HCT116 (cell line): Measurements from ENCODE around the gene MPP2. TPM values are rescaled to one million over a fixed set of nuclear protein-coding genes. Genes with fewer than 3 reads are reported as not detected.

Experiments
- ATAC-seq: fragments of 200-7000 bp; cut with Tn5 transposase; 2 replicates; pipeline ENCODE4 v1.9.1; 2020; ENCODE audit warnings: mild to moderate bottlenecking, moderate library complexity
- BruUV-seq: library from RNA; stranded (reverse); fragments of 400-500 nt; replicated peaks from 2 replicates; lab custom pipeline; 2021; lab: Mats Ljungman, UMichigan
- CTCF ChIA-PET: fragments of 300-600 bp; sonication (Branson Sonifier 250); formaldehyde crosslinking; loops from one replicate; lab custom pipeline; 2021; ENCODE audit warnings: antibody characterized with exemption; lab: Charles Lee
- POLR2A ChIA-PET: fragments of 300-600, 350-600 bp; sonication (Branson Sonifier 250); formaldehyde crosslinking; loops from one replicate; lab custom pipeline; 2021; ENCODE audit warnings: antibody characterized with exemption; lab: Charles Lee
- RAD21 ChIA-PET, 2 experiments: fragments of 300-600 bp; sonication (Branson Sonifier 250); formaldehyde crosslinking; loops; one replicate each; lab custom pipeline; 2023; ENCODE audit warnings: low total read pairs in 2 of 2; ENCODE audit not compliant: uncharacterized antibody in 2 of 2, unreplicated experiment in 2 of 2, low non-redundant PET in 1 of 2; lab: Charles Lee
- DNase-seq: peaks from one replicate; pipeline ENCODE4 v3.0.0-alpha.2; 2010; ENCODE audit warnings: low read depth, low spot score
- H2AFZ ChIP-seq: fragments of 200-600 bp; shearing (Covaris generic), sonication (generic); 2 replicates; pipeline ENCODE4 v1.6.1; 2017; ENCODE audit warnings: low read depth, mixed run types, mixed read lengths, antibody characterized with exemption, low read length; ENCODE audit not compliant: poor library complexity, severe bottlenecking
- H3K27ac ChIP-seq: 2 replicates; pipeline ENCODE4 v1.5.1; 2012; ENCODE audit warnings: low read depth, low read length
- H3K27me3 ChIP-seq: fragments of 200-600 bp; sonication (generic); 2 replicates; pipeline ENCODE4 v1.6.1; 2016; ENCODE audit warnings: mixed run types, low read length, mixed read lengths; ENCODE audit not compliant: insufficient read depth
- H3K36me3 ChIP-seq, 2 experiments: fragments of 200-500 bp in 1 of 2; fragments of 200-600 bp in 1 of 2; sonication (Bioruptor generic) in 1 of 2; sonication (generic) in 1 of 2; 2 replicates each; pipeline versions ENCODE4 v1.5.1 to v1.6.1; 2014 to 2016; ENCODE audit warnings: low read length in 2 of 2, inconsistent platforms in 1 of 2, mixed read lengths in 1 of 2, mixed run types in 1 of 2; ENCODE audit not compliant: insufficient read depth in 2 of 2, control insufficient read depth in 1 of 2
- H3K4me1 ChIP-seq, 2 experiments: fragments of 200-600 bp in 1 of 2; sonication (generic) in 1 of 2; 2 replicates each; pipeline versions ENCODE4 v1.5.1 to v1.6.1; 2012 to 2017; ENCODE audit warnings: low read length in 2 of 2, inconsistent platforms in 1 of 2, mild to moderate bottlenecking in 1 of 2, mixed read lengths in 1 of 2, mixed run types in 1 of 2, moderate library complexity in 1 of 2; ENCODE audit not compliant: insufficient read depth in 2 of 2, control insufficient read depth in 1 of 2
- H3K4me2 ChIP-seq: fragments of 200-600 bp; sonication (generic); 2 replicates; pipeline ENCODE4 v1.6.1; 2017; ENCODE audit warnings: mixed run types, low read length, mixed read lengths
- H3K4me3 ChIP-seq, 2 experiments: fragments of 200-600 bp in 1 of 2; sonication (generic) in 1 of 2; replicated peaks in 1 of 2; 2 replicates each; pipeline ENCODE4 v1.5.1; 2011 to 2016; ENCODE audit warnings: low read length in 2 of 2, control low read depth in 1 of 2, low read depth in 1 of 2, mild to moderate bottlenecking in 1 of 2, mixed read lengths in 1 of 2, mixed run types in 1 of 2
- H3K79me2 ChIP-seq: fragments of 200-600 bp; sonication (generic); 2 replicates; pipeline ENCODE4 v1.6.1; 2017; ENCODE audit warnings: mild to moderate bottlenecking, mixed run types, low read length, moderate library complexity, mixed read lengths; ENCODE audit not compliant: insufficient read depth
- H3K9ac ChIP-seq: fragments of 200-600 bp; sonication (generic); 2 replicates; pipeline ENCODE4 v1.6.1; 2016; ENCODE audit warnings: low read length, mixed read lengths
- H3K9me2 ChIP-seq: fragments of 200-600 bp; sonication (generic), shearing (Covaris generic); 2 replicates; pipeline ENCODE4 v1.6.1; 2017; ENCODE audit warnings: mixed run types, mild to moderate bottlenecking, moderate library complexity; ENCODE audit not compliant: insufficient read depth
- H3K9me3 ChIP-seq, 2 experiments: fragments of 200-500 bp in 1 of 2; fragments of 200-600 bp in 1 of 2; sonication (Bioruptor generic) in 1 of 2; sonication (generic) in 1 of 2; 2 replicates each; pipeline ENCODE4 v1.6.1; 2014 to 2017; ENCODE audit warnings: low read length in 2 of 2, mixed read lengths in 2 of 2, inconsistent platforms in 1 of 2, low read depth in 1 of 2, mild to moderate bottlenecking in 1 of 2, mixed run types in 1 of 2, moderate library complexity in 1 of 2; ENCODE audit not compliant: control insufficient read depth in 1 of 2, insufficient read depth in 1 of 2
- H4K20me1 ChIP-seq: fragments of 200-600 bp; sonication (generic), shearing (Covaris generic); 2 replicates; pipeline ENCODE4 v1.6.1; 2017; ENCODE audit warnings: mixed run types, mild to moderate bottlenecking, moderate library complexity; ENCODE audit not compliant: insufficient read depth
- CBX3 ChIP-seq: IDR thresholded peaks from 2 replicates; pipeline ENCODE4 v1.6.1; 2012; ENCODE audit warnings: low read depth
- CEBPB ChIP-seq: IDR thresholded peaks from 2 replicates; pipeline ENCODE4 v1.6.1; 2012; ENCODE audit warnings: low read depth
- CTCF ChIP-seq, 3 experiments: fragments of 200-600 bp in 1 of 3; sonication (generic) in 1 of 3; IDR thresholded peaks in 2 of 3; conservative IDR thresholded peaks in 1 of 3; 2 replicates each; pipeline ENCODE4 v1.5.1; 2012 to 2017; ENCODE audit warnings: low read depth in 2 of 3, low read length in 2 of 3, antibody characterized with exemption in 1 of 3, borderline replicate concordance in 1 of 3, control low read depth in 1 of 3, mild to moderate bottlenecking in 1 of 3, mixed read lengths in 1 of 3, mixed run types in 1 of 3, moderate library complexity in 1 of 3; ENCODE audit not compliant: insufficient read depth in 1 of 3
- EGR1 ChIP-seq: IDR thresholded peaks from 2 replicates; pipeline ENCODE4 v1.6.1; 2012; ENCODE audit warnings: low read depth
- EZH2 ChIP-seq: fragments of 200-600 bp; sonication (generic); IDR thresholded peaks from 2 replicates; pipeline ENCODE4 v1.6.1; 2017; ENCODE audit warnings: antibody characterized with exemption, mixed run types
- EZH2phosphoT487 ChIP-seq: fragments of 200-600 bp; IDR thresholded peaks from 2 replicates; pipeline ENCODE4 v1.6.1; 2018; ENCODE audit warnings: antibody characterized with exemption, borderline replicate concordance
- POLR2AphosphoS5 ChIP-seq: IDR thresholded peaks from 2 replicates; pipeline ENCODE4 v1.6.1; 2011; ENCODE audit warnings: mild to moderate bottlenecking, low read depth, low read length, moderate library complexity
- RAD21 ChIP-seq: IDR thresholded peaks from 2 replicates; pipeline ENCODE4 v1.6.1; 2012; ENCODE audit warnings: low read depth, mild to moderate bottlenecking
- REST ChIP-seq: IDR thresholded peaks from 2 replicates; pipeline ENCODE4 v1.6.1; 2012; ENCODE audit warnings: low read depth
- SIN3A ChIP-seq: IDR thresholded peaks from 2 replicates; pipeline ENCODE4 v1.6.1; 2012; ENCODE audit warnings: low read depth
- SP1 ChIP-seq: IDR thresholded peaks from 2 replicates; pipeline ENCODE4 v1.6.1; 2012; ENCODE audit warnings: low read depth
- SRF ChIP-seq: IDR thresholded peaks from 2 replicates; pipeline ENCODE4 v1.6.1; 2012; ENCODE audit warnings: low read depth
- TCF7L2 ChIP-seq: IDR thresholded peaks from 2 replicates; pipeline ENCODE4 v1.7.0; 2011; ENCODE audit warnings: borderline replicate concordance, inconsistent platforms; ENCODE audit not compliant: insufficient read depth, insufficient read length; ENCODE audit errors: extremely low read depth
- YY1 ChIP-seq: IDR thresholded peaks from 2 replicates; pipeline ENCODE4 v1.6.1; 2011; ENCODE audit warnings: low read length, low read depth, moderate library complexity, mild to moderate bottlenecking; ENCODE audit not compliant: insufficient replicate concordance; ENCODE audit errors: extremely low read depth
- ZNF274 ChIP-seq: fragments of 200-500 bp; sonication (Bioruptor generic); IDR thresholded peaks from 2 replicates; pipeline ENCODE4 v1.6.1; 2014; ENCODE audit warnings: mild to moderate bottlenecking, low read depth, low read length, inconsistent platforms
- intact Hi-C: fragments of 100-400 bp; cut with micrococcal nuclease; formaldehyde crosslinking; loops from 2 replicates; pipeline ENCODE4 v1.10.0; 2022
- total RNA-seq: library from RNA; stranded (reverse); gene quantifications from one replicate; pipeline ENCODE4 v1.2.1, GENCODE V29; 2021; ENCODE audit not compliant: unreplicated experiment
- TF ChIP-seq, protein P1 (sequence below): IDR thresholded peaks from 2 replicates; pipeline ENCODE4 v1.6.1; 2012

MPP2 gene
- total RNA-seq, 1 experiment from 2014 or later: 16.4 TPM

GRCh38 chr17:43826206-43826605 lies 81.1 kb downstream of the MPP2 start:
- Histone ChIP-seq H3K9ac (no peak overlapping the region), H3K79me2 (no peaks in the 10 kb centered on the region; the same call in 1 of the 2 replicates), H2AFZ (no peak overlapping the region), H3K4me1 (no peaks in the 10 kb centered on the region), H3K4me2 (no peak overlapping the region), H3K27ac (no peak overlapping the region), H4K20me1 (no peaks in the 10 kb centered on the region), H3K9me3 (no peaks in the 10 kb centered on the region), H3K36me3 (peaks cover 2 to 31% of the 10 kb centered on the region in 2 experiments; a peak in 3 of 4 replicates), H3K9me2 (no peaks in the 10 kb centered on the region), H3K27me3 (no peaks in the 10 kb centered on the region), H3K4me3 (no peak overlapping the region)
- ChIA-PET RAD21 (no interaction called here), CTCF (no interaction called here), POLR2A (interaction anchor here (0.6 kb wide), 1 partner anchor 374 kb away, joined by 3 read pairs; the partner anchor contains the start of gene ATXN7L3)
- TF ChIP-seq SRF (no peak), CTCF (IDR thresholded peaks at IDR 0.05 in 2 of 3, conservative IDR thresholded peaks at IDR 0.05 in 1 of 3; ENCODE audit: borderline replicate concordance in 1 of 3, insufficient read depth in 1 of 3, low read depth in 2 of 3, low read length in 2 of 3) (no peak), CEBPB (no peak), EZH2 (no peak), ZNF274 (no peak), TCF7L2 (no peak), POLR2AphosphoS5 (no peak), SIN3A (no peak)
- no TSS peak for BruUV-seq
- intact Hi-C loops: no loop called here
- DNase-seq: no peak
- no peak for ATAC-seq

- intact Hi-C loops: no loop called here
- Histone ChIP-seq H3K9me2 (no peaks in the 10 kb centered on the region), H3K4me2 (no peak overlapping the region), H2AFZ (no peak overlapping the region), H3K27ac (no peak overlapping the region), H4K20me1 (no peaks in the 10 kb centered on the region), H3K9ac (no peak overlapping the region), H3K9me3 (no peaks in the 10 kb centered on the region), H3K27me3 (no peaks in the 10 kb centered on the region), H3K79me2 (no peaks in the 10 kb centered on the region), H3K4me1 (no peaks in the 10 kb centered on the region), H3K4me3 (no peak overlapping the region), H3K36me3 (peaks cover 2 to 27% of the 10 kb centered on the region in 2 experiments; a peak in 3 of 4 replicates)
- BruUV-seq: no TSS peak
- ChIA-PET RAD21 (no interaction called here), POLR2A (interaction anchor here (0.6 kb wide), 1 partner anchor 374 kb away, joined by 3 read pairs; the partner anchor contains the start of gene ATXN7L3), CTCF (no interaction called here)
- DNase-seq (no peak), ATAC-seq (no peak)
- no peak for TF ChIP-seq RAD21
- TF ChIP-seq CBX3: no peak
- no peak for TF ChIP-seq SRF
- TF ChIP-seq EZH2: no peak
- no peak for TF ChIP-seq POLR2AphosphoS5
- TF ChIP-seq, protein P1, sequence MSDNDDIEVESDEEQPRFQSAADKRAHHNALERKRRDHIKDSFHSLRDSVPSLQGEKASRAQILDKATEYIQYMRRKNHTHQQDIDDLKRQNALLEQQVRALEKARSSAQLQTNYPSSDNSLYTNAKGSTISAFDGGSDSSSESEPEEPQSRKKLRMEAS: no peak
- TF ChIP-seq EGR1: no peak
- TF ChIP-seq REST: no peak
- no peak for TF ChIP-seq SP1
- no peak for TF ChIP-seq YY1
- no peak for TF ChIP-seq EZH2phosphoT487
Measured at GRCh38 chr17:43825567-43825966, 81.8 kb downstream of the MPP2 start.
